K562 (cell line): ENCODE results near the gene RAPGEF5. TPM values are rescaled to one million over a fixed set of nuclear protein-coding genes. Genes with fewer than 3 reads are reported as not detected.

Experiments used
- ARID1B ChIP-seq: fragments of 450-650 bp; IDR thresholded peaks from 2 replicates; pipeline ENCODE4 v1.6.1; 2016; ENCODE audit warnings: antibody characterized with exemption, mild to moderate bottlenecking, inconsistent platforms
- BCOR ChIP-seq: fragments of 450-650 bp; IDR thresholded peaks from 2 replicates; pipeline ENCODE4 v1.6.1; 2016
- CBFA2T2 ChIP-seq: fragments of 450-650 bp; conservative IDR thresholded peaks from 2 replicates; pipeline ENCODE4 v1.6.1; 2017; ENCODE audit warnings: mild to moderate bottlenecking
- CBX2 ChIP-seq: fragments of 200-600 bp; sonication (generic); IDR thresholded peaks from one replicate; pipeline ENCODE4 v1.6.1; 2012; ENCODE audit warnings: mild to moderate bottlenecking, low read length, inconsistent platforms; ENCODE audit not compliant: insufficient read depth, poor library complexity, severe bottlenecking
- CHD1 ChIP-seq: fragments of 200-600 bp; sonication (generic); IDR thresholded peaks from one replicate; pipeline ENCODE4 v1.6.1; 2012; ENCODE audit warnings: mild to moderate bottlenecking, moderate library complexity, low read length, inconsistent platforms
- FUS ChIP-seq: fragments of 200-400 bp; formaldehyde crosslinking; optimal IDR thresholded peaks from 2 replicates; pipeline ENCODE3; 2017; ENCODE audit warnings: low read depth, low read length
- GATAD2A ChIP-seq: fragments of 450-650 bp; IDR thresholded peaks from 2 replicates; pipeline ENCODE4 v1.6.1; 2017
- HNRNPLL ChIP-seq: fragments of 200-400 bp; formaldehyde crosslinking; IDR thresholded peaks from 2 replicates; pipeline ENCODE4 v1.6.1; 2017; ENCODE audit warnings: low read length, low read depth, mild to moderate bottlenecking; ENCODE audit not compliant: poor library complexity, severe bottlenecking
- ILK ChIP-seq: fragments of 450-650 bp; IDR thresholded peaks from 2 replicates; pipeline ENCODE4 v1.6.1; 2016; ENCODE audit warnings: missing genetic modification characterization, low read depth, mild to moderate bottlenecking, missing compliant biosample characterization, moderate library complexity, borderline replicate concordance
- KDM2B ChIP-seq: fragments of 250-450 bp; sonication (Bioruptor Pico); IDR thresholded peaks from 2 replicates; pipeline ENCODE4 v1.8.0; 2021; ENCODE audit warnings: mild to moderate bottlenecking, moderate library complexity
- KLF16 ChIP-seq: IDR thresholded peaks from 2 replicates; pipeline ENCODE4 v1.6.1; 2016; ENCODE audit warnings: antibody characterized with exemption
- MTA2 ChIP-seq: fragments of 450-650 bp; IDR thresholded peaks from 2 replicates; pipeline ENCODE4 v1.6.1; 2016; ENCODE audit warnings: low read depth
- NR3C1 ChIP-seq: sonication (generic); formaldehyde crosslinking; IDR thresholded peaks from 2 replicates; pipeline ENCODE4 v1.8.1; 2022; ENCODE audit warnings: missing genetic modification reagents
- RFX5 ChIP-seq: IDR thresholded peaks from 2 replicates; pipeline ENCODE4 v1.6.1; 2011; ENCODE audit warnings: low read depth, mild to moderate bottlenecking, improper control_type of control experiment, low read length
- SAFB2 ChIP-seq: fragments of 200-400 bp; formaldehyde crosslinking; IDR thresholded peaks from 2 replicates; pipeline ENCODE4 v1.6.1; 2018; ENCODE audit warnings: borderline replicate concordance, low read length, low read depth, moderate library complexity; ENCODE audit not compliant: severe bottlenecking
- SIRT6 ChIP-seq: IDR thresholded peaks from one replicate; pipeline ENCODE4 v1.6.1; 2012; ENCODE audit warnings: low read depth, mild to moderate bottlenecking, control low read depth, inconsistent platforms, low read length, moderate library complexity
- TAL1 ChIP-seq: fragments of 450-650 bp; IDR thresholded peaks from 2 replicates; pipeline ENCODE4 v1.6.1; 2016; ENCODE audit warnings: mild to moderate bottlenecking
- TARDBP ChIP-seq: fragments of 450-650 bp; IDR thresholded peaks from 2 replicates; pipeline ENCODE4 v1.6.1; 2016
- TCF3 ChIP-seq: sonication (generic); formaldehyde crosslinking; IDR thresholded peaks from 2 replicates; pipeline ENCODE4 v1.4.0; 2020; ENCODE audit warnings: mild to moderate bottlenecking, missing genetic modification reagents
- TFAM ChIP-seq: fragments of 250-450 bp; sonication (Bioruptor Pico); conservative IDR thresholded peaks from 2 replicates; pipeline ENCODE4 v1.5.0; 2021; ENCODE audit warnings: mild to moderate bottlenecking, moderate library complexity
- ZNF146 ChIP-seq: IDR thresholded peaks from one replicate; pipeline ENCODE4 v1.6.1; 2018; ENCODE audit warnings: missing compliant biosample characterization; ENCODE audit not compliant: unreplicated experiment
- ZNF23 ChIP-seq: fragments of 250-450 bp; sonication (Bioruptor Pico); IDR thresholded peaks from 2 replicates; pipeline ENCODE4 v1.4.0; 2020; ENCODE audit warnings: mild to moderate bottlenecking
- polyA plus RNA-seq, 8 experiments: library from polyadenylated mRNA; depleted of rRNA in 4 of 8; stranded (reverse) in 5 of 8; unstranded in 3 of 8; fragments of >200 nt; fragmentation: Nextera tagmentation in 2 of 8; fragmentation: Illumina TruSeq in 1 of 8; extraction: Ambion mirVana in 2 of 8; extraction: Trizol in 1 of 8; gene quantifications; 2 replicates each; pipeline versions ENCODE4 v1.2.1 to v1.2.3, GENCODE V29; 2011 to 2014; ENCODE audit warnings: inconsistent platforms in 1 of 8, missing spikeins in 1 of 8
- total RNA-seq, 7 experiments: library from RNA; depleted of rRNA in 6 of 7; stranded (reverse); fragments of >200 nt in 6 of 7; fragmentation: Illumina TruSeq in 2 of 7; extraction: Trizol in 2 of 7; gene quantifications; 2 replicates each; pipeline versions ENCODE4 v1.2.1 to v1.2.3, GENCODE V29; 2011 to 2021; ENCODE audit warnings: low replicate concordance in 1 of 7
- TF ChIP-seq, protein P1 (sequence below): fragments of 450-650 bp; IDR thresholded peaks from one replicate; pipeline ENCODE4 v1.6.1; 2018; ENCODE audit warnings: mild to moderate bottlenecking, moderate library complexity; ENCODE audit not compliant: partially characterized antibody
- TF ChIP-seq, protein P2 (sequence below): conservative IDR thresholded peaks from 2 replicates; pipeline ENCODE4 v1.6.1; 2011; ENCODE audit warnings: low read depth, mild to moderate bottlenecking, low read length; ENCODE audit not compliant: control insufficient read depth
- TF ChIP-seq, protein P3 (sequence below): fragments of 450-650 bp; formaldehyde crosslinking; IDR thresholded peaks from 2 replicates; pipeline ENCODE4 v1.4.0; 2022; ENCODE audit warnings: missing genetic modification characterization
- TF ChIP-seq, protein P4 (sequence below): sonication (generic); formaldehyde crosslinking; IDR thresholded peaks from 2 replicates; pipeline ENCODE4 v1.8.0; 2022; ENCODE audit warnings: mild to moderate bottlenecking, missing genetic modification reagents
- TF ChIP-seq, protein P5 (sequence below), 2 experiments: fragments of 450-650 bp in 1 of 2; sonication (generic) in 1 of 2; formaldehyde crosslinking in 1 of 2; IDR thresholded peaks in 1 of 2; conservative IDR thresholded peaks in 1 of 2; 2 replicates each; pipeline versions ENCODE4 v1.6.1 to v1.8.1; 2016 to 2023; ENCODE audit warnings: mild to moderate bottlenecking in 2 of 2, moderate library complexity in 2 of 2, inconsistent platforms in 1 of 2, missing genetic modification reagents in 1 of 2

The RAPGEF5 gene
- total and polyA plus RNA-seq, 9 of the 15 experiments (the other 6 are each of a cell fraction or from before 2014, with no cell fraction given), result 0.39 to 2.0 (median 1.1) TPM

DNA sequence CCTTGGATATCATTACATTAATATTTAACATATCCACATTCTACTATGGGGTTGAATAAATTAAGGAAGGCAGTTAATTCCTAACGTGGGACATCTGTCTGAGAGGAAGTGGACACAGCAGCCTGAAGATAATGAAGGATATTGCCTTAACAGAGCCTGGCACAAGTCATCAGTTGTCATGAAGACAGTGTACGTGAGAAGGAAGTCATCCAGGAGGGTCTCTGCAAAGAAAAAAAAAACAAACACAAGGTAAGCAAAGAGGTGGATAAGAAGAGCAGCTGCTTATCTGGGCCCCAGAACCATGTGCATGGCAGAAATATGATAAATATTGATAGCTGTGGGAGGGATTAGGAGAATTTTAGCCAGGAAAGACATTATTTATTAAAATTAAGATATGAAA, 190.0 kb downstream of the RAPGEF5 start (continued):
- TF ChIP-seq GATAD2A (no peak), RFX5 (peak; percentile 77; the same call in 1 of the 2 replicates), TCF3 (CRISPR knock-in tag) (peak; percentile 71), KLF16 (peak; percentile 46; the same call in 1 of the 2 replicates), CBFA2T2 (peak; percentile 71), CBX2 (no peak), TARDBP (no peak), SAFB2 (no peak), NR3C1 (CRISPR knock-in tag) (no peak), ZNF23 (CRISPR knock-in tag) (no peak), ZNF146 (CRISPR knock-in tag) (no peak), BCOR (no peak), CHD1 (no peak), ILK (tag) (no peak), KDM2B (CRISPR knock-in tag) (no peak), SIRT6 (no peak), TAL1 (peak; percentile 63), MTA2 (peak; percentile 47; the same call in 1 of the 2 replicates), HNRNPLL (no peak), TFAM (CRISPR knock-in tag) (no peak), ARID1B (peak; percentile 56), FUS (no peak)
- TF ChIP-seq, protein P1, sequence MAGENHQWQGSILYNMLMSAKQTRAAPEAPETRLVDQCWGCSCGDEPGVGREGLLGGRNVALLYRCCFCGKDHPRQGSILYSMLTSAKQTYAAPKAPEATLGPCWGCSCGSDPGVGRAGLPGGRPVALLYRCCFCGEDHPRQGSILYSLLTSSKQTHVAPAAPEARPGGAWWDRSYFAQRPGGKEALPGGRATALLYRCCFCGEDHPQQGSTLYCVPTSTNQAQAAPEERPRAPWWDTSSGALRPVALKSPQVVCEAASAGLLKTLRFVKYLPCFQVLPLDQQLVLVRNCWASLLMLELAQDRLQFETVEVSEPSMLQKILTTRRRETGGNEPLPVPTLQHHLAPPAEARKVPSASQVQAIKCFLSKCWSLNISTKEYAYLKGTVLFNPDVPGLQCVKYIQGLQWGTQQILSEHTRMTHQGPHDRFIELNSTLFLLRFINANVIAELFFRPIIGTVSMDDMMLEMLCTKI, result no peak
- TF ChIP-seq, protein P2, sequence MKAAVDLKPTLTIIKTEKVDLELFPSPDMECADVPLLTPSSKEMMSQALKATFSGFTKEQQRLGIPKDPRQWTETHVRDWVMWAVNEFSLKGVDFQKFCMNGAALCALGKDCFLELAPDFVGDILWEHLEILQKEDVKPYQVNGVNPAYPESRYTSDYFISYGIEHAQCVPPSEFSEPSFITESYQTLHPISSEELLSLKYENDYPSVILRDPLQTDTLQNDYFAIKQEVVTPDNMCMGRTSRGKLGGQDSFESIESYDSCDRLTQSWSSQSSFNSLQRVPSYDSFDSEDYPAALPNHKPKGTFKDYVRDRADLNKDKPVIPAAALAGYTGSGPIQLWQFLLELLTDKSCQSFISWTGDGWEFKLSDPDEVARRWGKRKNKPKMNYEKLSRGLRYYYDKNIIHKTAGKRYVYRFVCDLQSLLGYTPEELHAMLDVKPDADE, result no peak
- TF ChIP-seq, protein P3, sequence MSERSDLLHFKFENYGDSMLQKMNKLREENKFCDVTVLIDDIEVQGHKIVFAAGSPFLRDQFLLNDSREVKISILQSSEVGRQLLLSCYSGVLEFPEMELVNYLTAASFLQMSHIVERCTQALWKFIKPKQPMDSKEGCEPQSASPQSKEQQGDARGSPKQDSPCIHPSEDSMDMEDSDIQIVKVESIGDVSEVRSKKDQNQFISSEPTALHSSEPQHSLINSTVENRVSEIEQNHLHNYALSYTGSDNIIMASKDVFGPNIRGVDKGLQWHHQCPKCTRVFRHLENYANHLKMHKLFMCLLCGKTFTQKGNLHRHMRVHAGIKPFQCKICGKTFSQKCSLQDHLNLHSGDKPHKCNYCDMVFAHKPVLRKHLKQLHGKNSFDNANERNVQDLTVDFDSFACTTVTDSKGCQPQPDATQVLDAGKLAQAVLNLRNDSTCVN (CRISPR knock-in tag), result no peak
- TF ChIP-seq, protein P4, sequence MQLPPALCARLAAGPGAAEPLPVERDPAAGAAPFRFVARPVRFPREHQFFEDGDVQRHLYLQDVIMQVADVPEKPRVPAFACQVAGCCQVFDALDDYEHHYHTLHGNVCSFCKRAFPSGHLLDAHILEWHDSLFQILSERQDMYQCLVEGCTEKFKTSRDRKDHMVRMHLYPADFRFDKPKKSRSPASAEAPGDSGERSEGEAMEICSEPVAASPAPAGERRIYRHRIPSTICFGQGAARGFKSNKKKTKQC (CRISPR knock-in tag), result no peak
- TF ChIP-seq, protein P5, sequence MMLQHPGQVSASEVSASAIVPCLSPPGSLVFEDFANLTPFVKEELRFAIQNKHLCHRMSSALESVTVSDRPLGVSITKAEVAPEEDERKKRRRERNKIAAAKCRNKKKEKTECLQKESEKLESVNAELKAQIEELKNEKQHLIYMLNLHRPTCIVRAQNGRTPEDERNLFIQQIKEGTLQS (IDR thresholded peaks at IDR 0.05), result no peak
- TF ChIP-seq, protein P5 (CRISPR knock-in tag; conservative IDR thresholded peaks at IDR 0.05), result no peak
